HCT116 (cell line): ENCODE measurements around the gene MYO3B. TPM values are rescaled to one million over a fixed set of nuclear protein-coding genes. Genes with fewer than 3 reads are reported as not detected.

Experiments used
- ATAC-seq: fragments of 200-7000 bp; cut with Tn5 transposase; 2 replicates; pipeline ENCODE4 v1.9.1; 2020; ENCODE audit warnings: mild to moderate bottlenecking, moderate library complexity
- BruUV-seq: library from RNA; stranded (reverse); fragments of 400-500 nt; replicated peaks from 2 replicates; lab custom pipeline; 2021; lab: Mats Ljungman, UMichigan
- CTCF ChIA-PET: fragments of 300-600 bp; sonication (Branson Sonifier 250); formaldehyde crosslinking; loops from one replicate; lab custom pipeline; 2021; ENCODE audit warnings: antibody characterized with exemption; lab: Charles Lee
- POLR2A ChIA-PET: fragments of 300-600, 350-600 bp; sonication (Branson Sonifier 250); formaldehyde crosslinking; loops from one replicate; lab custom pipeline; 2021; ENCODE audit warnings: antibody characterized with exemption; lab: Charles Lee
- RAD21 ChIA-PET, 2 experiments: fragments of 300-600 bp; sonication (Branson Sonifier 250); formaldehyde crosslinking; loops; one replicate each; lab custom pipeline; 2023; ENCODE audit warnings: low total read pairs in 2 of 2; ENCODE audit not compliant: uncharacterized antibody in 2 of 2, unreplicated experiment in 2 of 2, low non-redundant PET in 1 of 2; lab: Charles Lee
- DNase-seq: peaks from one replicate; pipeline ENCODE4 v3.0.0-alpha.2; 2010; ENCODE audit warnings: low read depth, low spot score
- H2AFZ ChIP-seq: fragments of 200-600 bp; shearing (Covaris generic), sonication (generic); 2 replicates; pipeline ENCODE4 v1.6.1; 2017; ENCODE audit warnings: low read depth, mixed run types, mixed read lengths, antibody characterized with exemption, low read length; ENCODE audit not compliant: poor library complexity, severe bottlenecking
- H3K27ac ChIP-seq: 2 replicates; pipeline ENCODE4 v1.5.1; 2012; ENCODE audit warnings: low read depth, low read length
- H3K27me3 ChIP-seq: fragments of 200-600 bp; sonication (generic); 2 replicates; pipeline ENCODE4 v1.6.1; 2016; ENCODE audit warnings: mixed run types, low read length, mixed read lengths; ENCODE audit not compliant: insufficient read depth
- H3K36me3 ChIP-seq, 2 experiments: fragments of 200-500 bp in 1 of 2; fragments of 200-600 bp in 1 of 2; sonication (Bioruptor generic) in 1 of 2; sonication (generic) in 1 of 2; 2 replicates each; pipeline versions ENCODE4 v1.5.1 to v1.6.1; 2014 to 2016; ENCODE audit warnings: low read length in 2 of 2, inconsistent platforms in 1 of 2, mixed read lengths in 1 of 2, mixed run types in 1 of 2; ENCODE audit not compliant: insufficient read depth in 2 of 2, control insufficient read depth in 1 of 2
- H3K4me1 ChIP-seq, 2 experiments: fragments of 200-600 bp in 1 of 2; sonication (generic) in 1 of 2; 2 replicates each; pipeline versions ENCODE4 v1.5.1 to v1.6.1; 2012 to 2017; ENCODE audit warnings: low read length in 2 of 2, inconsistent platforms in 1 of 2, mild to moderate bottlenecking in 1 of 2, mixed read lengths in 1 of 2, mixed run types in 1 of 2, moderate library complexity in 1 of 2; ENCODE audit not compliant: insufficient read depth in 2 of 2, control insufficient read depth in 1 of 2
- H3K4me2 ChIP-seq: fragments of 200-600 bp; sonication (generic); 2 replicates; pipeline ENCODE4 v1.6.1; 2017; ENCODE audit warnings: mixed run types, low read length, mixed read lengths
- H3K4me3 ChIP-seq, 2 experiments: fragments of 200-600 bp in 1 of 2; sonication (generic) in 1 of 2; replicated peaks in 1 of 2; 2 replicates each; pipeline ENCODE4 v1.5.1; 2011 to 2016; ENCODE audit warnings: low read length in 2 of 2, control low read depth in 1 of 2, low read depth in 1 of 2, mild to moderate bottlenecking in 1 of 2, mixed read lengths in 1 of 2, mixed run types in 1 of 2
- H3K79me2 ChIP-seq: fragments of 200-600 bp; sonication (generic); 2 replicates; pipeline ENCODE4 v1.6.1; 2017; ENCODE audit warnings: mild to moderate bottlenecking, mixed run types, low read length, moderate library complexity, mixed read lengths; ENCODE audit not compliant: insufficient read depth
- H3K9ac ChIP-seq: fragments of 200-600 bp; sonication (generic); 2 replicates; pipeline ENCODE4 v1.6.1; 2016; ENCODE audit warnings: low read length, mixed read lengths
- H3K9me2 ChIP-seq: fragments of 200-600 bp; sonication (generic), shearing (Covaris generic); 2 replicates; pipeline ENCODE4 v1.6.1; 2017; ENCODE audit warnings: mixed run types, mild to moderate bottlenecking, moderate library complexity; ENCODE audit not compliant: insufficient read depth
- H3K9me3 ChIP-seq, 2 experiments: fragments of 200-500 bp in 1 of 2; fragments of 200-600 bp in 1 of 2; sonication (Bioruptor generic) in 1 of 2; sonication (generic) in 1 of 2; 2 replicates each; pipeline ENCODE4 v1.6.1; 2014 to 2017; ENCODE audit warnings: low read length in 2 of 2, mixed read lengths in 2 of 2, inconsistent platforms in 1 of 2, low read depth in 1 of 2, mild to moderate bottlenecking in 1 of 2, mixed run types in 1 of 2, moderate library complexity in 1 of 2; ENCODE audit not compliant: control insufficient read depth in 1 of 2, insufficient read depth in 1 of 2
- H4K20me1 ChIP-seq: fragments of 200-600 bp; sonication (generic), shearing (Covaris generic); 2 replicates; pipeline ENCODE4 v1.6.1; 2017; ENCODE audit warnings: mixed run types, mild to moderate bottlenecking, moderate library complexity; ENCODE audit not compliant: insufficient read depth
- EGR1 ChIP-seq: IDR thresholded peaks from 2 replicates; pipeline ENCODE4 v1.6.1; 2012; ENCODE audit warnings: low read depth
- EZH2phosphoT487 ChIP-seq: fragments of 200-600 bp; IDR thresholded peaks from 2 replicates; pipeline ENCODE4 v1.6.1; 2018; ENCODE audit warnings: antibody characterized with exemption, borderline replicate concordance
- JUND ChIP-seq: IDR thresholded peaks from 2 replicates; pipeline ENCODE4 v1.6.1; 2012
- POLR2AphosphoS5 ChIP-seq: IDR thresholded peaks from 2 replicates; pipeline ENCODE4 v1.6.1; 2011; ENCODE audit warnings: mild to moderate bottlenecking, low read depth, low read length, moderate library complexity
- RAD21 ChIP-seq: IDR thresholded peaks from 2 replicates; pipeline ENCODE4 v1.6.1; 2012; ENCODE audit warnings: low read depth, mild to moderate bottlenecking
- SP1 ChIP-seq: IDR thresholded peaks from 2 replicates; pipeline ENCODE4 v1.6.1; 2012; ENCODE audit warnings: low read depth
- SRF ChIP-seq: IDR thresholded peaks from 2 replicates; pipeline ENCODE4 v1.6.1; 2012; ENCODE audit warnings: low read depth
- TCF7L2 ChIP-seq: IDR thresholded peaks from 2 replicates; pipeline ENCODE4 v1.7.0; 2011; ENCODE audit warnings: borderline replicate concordance, inconsistent platforms; ENCODE audit not compliant: insufficient read depth, insufficient read length; ENCODE audit errors: extremely low read depth
- YY1 ChIP-seq: IDR thresholded peaks from 2 replicates; pipeline ENCODE4 v1.6.1; 2011; ENCODE audit warnings: low read length, low read depth, moderate library complexity, mild to moderate bottlenecking; ENCODE audit not compliant: insufficient replicate concordance; ENCODE audit errors: extremely low read depth
- intact Hi-C: fragments of 100-400 bp; cut with micrococcal nuclease; formaldehyde crosslinking; loops from 2 replicates; pipeline ENCODE4 v1.10.0; 2022
- total RNA-seq: library from RNA; stranded (reverse); gene quantifications from one replicate; pipeline ENCODE4 v1.2.1, GENCODE V29; 2021; ENCODE audit not compliant: unreplicated experiment
- TF ChIP-seq, protein P1 (sequence below): IDR thresholded peaks from 2 replicates; pipeline ENCODE4 v1.6.1; 2012
- TF ChIP-seq, protein P2 (sequence below), 3 experiments: fragments of 200-600 bp in 1 of 3; sonication (generic) in 1 of 3; IDR thresholded peaks in 2 of 3; conservative IDR thresholded peaks in 1 of 3; 2 replicates each; pipeline ENCODE4 v1.5.1; 2012 to 2017; ENCODE audit warnings: low read depth in 2 of 3, low read length in 2 of 3, antibody characterized with exemption in 1 of 3, borderline replicate concordance in 1 of 3, control low read depth in 1 of 3, mild to moderate bottlenecking in 1 of 3, mixed read lengths in 1 of 3, mixed run types in 1 of 3, moderate library complexity in 1 of 3; ENCODE audit not compliant: insufficient read depth in 1 of 3

Gene MYO3B
- total RNA-seq, 1 experiment from 2014 or later = not detected

DNA sequence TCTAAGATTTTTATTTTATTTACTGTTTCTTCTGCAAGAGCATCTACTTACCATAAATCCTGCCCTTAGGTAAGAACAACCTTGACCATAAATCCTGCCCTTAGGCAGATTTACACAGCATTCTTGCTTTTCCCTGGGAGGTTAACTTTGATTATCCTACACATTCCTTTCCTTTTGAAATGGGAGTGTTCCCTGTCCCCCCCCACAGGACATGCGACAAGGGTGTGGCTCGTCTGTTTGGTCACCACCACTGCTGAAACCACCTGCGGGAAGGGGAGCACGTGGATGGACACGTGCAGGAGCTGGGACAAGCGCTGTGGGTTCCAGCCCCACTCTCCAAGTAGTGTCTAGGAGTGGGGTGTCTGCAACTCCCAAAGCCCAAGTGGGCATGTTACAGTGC is 297.9 kb downstream of the MYO3B start:
- Histone ChIP-seq H3K4me1 (no peaks in the 10 kb centered on the region), H3K36me3 (no peaks in the 10 kb centered on the region), H3K27me3 (no peaks in the 10 kb centered on the region), H3K79me2 (no peaks in the 10 kb centered on the region), H3K4me3 (no peak overlapping the region), H4K20me1 (no peaks in the 10 kb centered on the region), H3K4me2 (no peak overlapping the region), H3K9me3 (no peaks in the 10 kb centered on the region), H3K9ac (no peak overlapping the region), H3K9me2 (no peaks in the 10 kb centered on the region), H3K27ac (no peak overlapping the region), H2AFZ (no peak overlapping the region)
- CTCF ChIA-PET = no interaction called here
- BruUV-seq = no TSS peak
- intact Hi-C loops = no loop called here
- TF ChIP-seq, protein P1, sequence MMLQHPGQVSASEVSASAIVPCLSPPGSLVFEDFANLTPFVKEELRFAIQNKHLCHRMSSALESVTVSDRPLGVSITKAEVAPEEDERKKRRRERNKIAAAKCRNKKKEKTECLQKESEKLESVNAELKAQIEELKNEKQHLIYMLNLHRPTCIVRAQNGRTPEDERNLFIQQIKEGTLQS = no peak
- TF ChIP-seq TCF7L2 = no peak
- no peak for TF ChIP-seq EZH2phosphoT487
- TF ChIP-seq RAD21 = no peak
- TF ChIP-seq EGR1 = no peak
- no peak for TF ChIP-seq YY1
- TF ChIP-seq, protein P2, sequence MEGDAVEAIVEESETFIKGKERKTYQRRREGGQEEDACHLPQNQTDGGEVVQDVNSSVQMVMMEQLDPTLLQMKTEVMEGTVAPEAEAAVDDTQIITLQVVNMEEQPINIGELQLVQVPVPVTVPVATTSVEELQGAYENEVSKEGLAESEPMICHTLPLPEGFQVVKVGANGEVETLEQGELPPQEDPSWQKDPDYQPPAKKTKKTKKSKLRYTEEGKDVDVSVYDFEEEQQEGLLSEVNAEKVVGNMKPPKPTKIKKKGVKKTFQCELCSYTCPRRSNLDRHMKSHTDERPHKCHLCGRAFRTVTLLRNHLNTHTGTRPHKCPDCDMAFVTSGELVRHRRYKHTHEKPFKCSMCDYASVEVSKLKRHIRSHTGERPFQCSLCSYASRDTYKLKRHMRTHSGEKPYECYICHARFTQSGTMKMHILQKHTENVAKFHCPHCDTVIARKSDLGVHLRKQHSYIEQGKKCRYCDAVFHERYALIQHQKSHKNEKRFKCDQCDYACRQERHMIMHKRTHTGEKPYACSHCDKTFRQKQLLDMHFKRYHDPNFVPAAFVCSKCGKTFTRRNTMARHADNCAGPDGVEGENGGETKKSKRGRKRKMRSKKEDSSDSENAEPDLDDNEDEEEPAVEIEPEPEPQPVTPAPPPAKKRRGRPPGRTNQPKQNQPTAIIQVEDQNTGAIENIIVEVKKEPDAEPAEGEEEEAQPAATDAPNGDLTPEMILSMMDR (IDR thresholded peaks at IDR 0.05 in 2 of 3, conservative IDR thresholded peaks at IDR 0.05 in 1 of 3; ENCODE audit: borderline replicate concordance in 1 of 3, insufficient read depth in 1 of 3, low read depth in 2 of 3, low read length in 2 of 3) = no peak
- TF ChIP-seq POLR2AphosphoS5 = no peak
- TF ChIP-seq SP1 = no peak
- no peak for TF ChIP-seq JUND
- TF ChIP-seq SRF = no peak
- RAD21 ChIA-PET = no interaction called here
- POLR2A ChIA-PET = no interaction called here
- DNase-seq (no peak), ATAC-seq (no peak)
